Vagina (tissue), 2 donors: ENCODE measurements around the gene CERS1. TPM values are rescaled to one million over a fixed set of nuclear protein-coding genes. Genes with fewer than 3 reads are reported as not detected.
"Not testable (repeated sequence)": the region's sequence is repeated elsewhere in the genome, so short reads cannot be mapped to it uniquely, and the experiment has no call there.

ENCODE experiments used
- DNase-seq, 2 donors: peaks; one replicate each; pipeline ENCODE4 v3.0.0-alpha.2; 2017; ENCODE audit errors: extremely low spot score in 2 of 2
- H3K27ac ChIP-seq: fragments of 200-600 bp; sonication (generic); one replicate; pipeline ENCODE4 v1.5.1; 2019
- H3K27me3 ChIP-seq: fragments of 200-600 bp; sonication (generic); one replicate; pipeline ENCODE4 v1.5.1; 2019
- H3K36me3 ChIP-seq, 2 donors: fragments of 200-600 bp; sonication (generic); one replicate each; pipeline ENCODE4 v1.5.1; 2017 to 2019
- H3K4me1 ChIP-seq: fragments of 200-600 bp; sonication (generic); one replicate; pipeline ENCODE4 v1.5.1; 2019
- H3K4me3 ChIP-seq, 2 donors: fragments of 200-600 bp; sonication (generic); 1 replicate in 1 of 2; 2 replicates in 1 of 2; pipeline ENCODE4 v1.5.1; 2016 to 2019
- H3K9me3 ChIP-seq: fragments of 200-600 bp; sonication (generic); one replicate; pipeline ENCODE4 v1.5.1; 2019
- POLR2A ChIP-seq, 2 donors: fragments of 450-650 bp; IDR thresholded peaks; one replicate each; pipeline ENCODE4 v1.6.1; 2017; ENCODE audit warnings: antibody characterized with exemption in 2 of 2, mild to moderate bottlenecking in 2 of 2, moderate library complexity in 2 of 2
- POLR2AphosphoS5 ChIP-seq, 2 donors: sonication (generic); formaldehyde crosslinking; IDR thresholded peaks; one replicate each; pipeline ENCODE4 v1.9.0; 2017; ENCODE audit warnings: antibody characterized with exemption in 2 of 2, mild to moderate bottlenecking in 2 of 2, low read depth in 1 of 2; ENCODE audit not compliant: insufficient read depth in 1 of 2
- intact Hi-C: fragments of 100-400 bp; cut with DNase I; formaldehyde crosslinking; loops from one replicate; pipeline ENCODE4 v1.15.1; 2023
- total RNA-seq: library from RNA; depleted of rRNA; stranded (reverse); fragments of >200 nt; gene quantifications from one replicate; pipeline ENCODE4 v1.2.3, GENCODE V29; 2016
- TF ChIP-seq, protein P1 (sequence below), 3 experiments: fragments of 450-650 bp in 2 of 3; fragments of 200-600 bp in 1 of 3; sonication (generic) in 1 of 3; IDR thresholded peaks; one replicate each; pipeline ENCODE4 v1.5.1; 2017 to 2019; ENCODE audit warnings: antibody characterized with exemption in 3 of 3, mild to moderate bottlenecking in 2 of 3, moderate library complexity in 2 of 3

Gene CERS1
- total RNA-seq, 1 donor from 2014 or later = 0.49 TPM

DNA sequence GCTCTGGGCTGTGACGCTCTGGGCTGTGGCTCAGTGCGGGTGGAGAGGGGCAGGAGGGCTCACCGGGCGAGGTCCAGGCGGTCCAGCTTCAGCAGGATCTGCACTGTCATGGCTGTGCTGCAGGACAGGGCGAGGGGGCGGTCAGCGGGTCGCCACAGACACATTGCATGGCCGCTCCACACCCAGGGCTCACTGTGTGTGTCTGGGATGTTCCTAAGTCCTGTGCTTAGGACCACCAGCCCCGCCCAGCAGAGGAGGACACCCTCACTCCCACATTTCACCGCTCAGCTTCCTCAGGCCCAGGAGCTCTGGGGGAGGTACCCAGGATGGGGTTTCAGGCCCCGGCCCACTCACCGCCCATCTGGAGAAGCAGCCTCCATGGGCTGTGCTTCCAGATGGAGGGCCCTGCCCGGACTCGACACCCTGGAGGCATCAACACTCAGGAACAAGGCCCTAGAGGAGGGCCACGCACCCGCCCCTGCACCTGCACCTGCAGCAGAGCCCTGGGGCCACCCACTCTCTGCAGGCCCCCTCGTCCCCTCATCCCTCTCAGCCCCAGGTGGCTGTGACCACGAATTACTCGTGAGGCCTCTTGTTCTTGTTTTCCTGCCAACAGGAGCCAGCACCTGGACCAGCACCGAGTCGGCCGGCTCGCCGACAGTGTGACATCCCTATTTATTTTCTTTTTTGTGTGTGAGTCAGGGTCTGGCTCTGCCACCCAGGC is 9.7 kb upstream of the CERS1 start:
- intact Hi-C loops = no loop called here
- Histone ChIP-seq H3K27me3 (no peaks in the 10 kb centered on the region), H3K9me3 (no peaks in the 10 kb centered on the region), H3K27ac (no peak overlapping the region), H3K4me3 (no peak overlapping the region), H3K36me3 (peaks cover 0 to 33% of the 10 kb centered on the region in 2 donors), H3K4me1 (no peaks in the 10 kb centered on the region)
- no peak for DNase-seq
- TF ChIP-seq POLR2AphosphoS5 (IDR thresholded peaks at IDR 0.05; ENCODE audit: insufficient read depth in 1 of 2, low read depth in 1 of 2) (no peak), POLR2A (IDR thresholded peaks at IDR 0.05) (no peak)
- TF ChIP-seq, protein P1, sequence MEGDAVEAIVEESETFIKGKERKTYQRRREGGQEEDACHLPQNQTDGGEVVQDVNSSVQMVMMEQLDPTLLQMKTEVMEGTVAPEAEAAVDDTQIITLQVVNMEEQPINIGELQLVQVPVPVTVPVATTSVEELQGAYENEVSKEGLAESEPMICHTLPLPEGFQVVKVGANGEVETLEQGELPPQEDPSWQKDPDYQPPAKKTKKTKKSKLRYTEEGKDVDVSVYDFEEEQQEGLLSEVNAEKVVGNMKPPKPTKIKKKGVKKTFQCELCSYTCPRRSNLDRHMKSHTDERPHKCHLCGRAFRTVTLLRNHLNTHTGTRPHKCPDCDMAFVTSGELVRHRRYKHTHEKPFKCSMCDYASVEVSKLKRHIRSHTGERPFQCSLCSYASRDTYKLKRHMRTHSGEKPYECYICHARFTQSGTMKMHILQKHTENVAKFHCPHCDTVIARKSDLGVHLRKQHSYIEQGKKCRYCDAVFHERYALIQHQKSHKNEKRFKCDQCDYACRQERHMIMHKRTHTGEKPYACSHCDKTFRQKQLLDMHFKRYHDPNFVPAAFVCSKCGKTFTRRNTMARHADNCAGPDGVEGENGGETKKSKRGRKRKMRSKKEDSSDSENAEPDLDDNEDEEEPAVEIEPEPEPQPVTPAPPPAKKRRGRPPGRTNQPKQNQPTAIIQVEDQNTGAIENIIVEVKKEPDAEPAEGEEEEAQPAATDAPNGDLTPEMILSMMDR (IDR thresholded peaks at IDR 0.05) = no peak

DNA sequence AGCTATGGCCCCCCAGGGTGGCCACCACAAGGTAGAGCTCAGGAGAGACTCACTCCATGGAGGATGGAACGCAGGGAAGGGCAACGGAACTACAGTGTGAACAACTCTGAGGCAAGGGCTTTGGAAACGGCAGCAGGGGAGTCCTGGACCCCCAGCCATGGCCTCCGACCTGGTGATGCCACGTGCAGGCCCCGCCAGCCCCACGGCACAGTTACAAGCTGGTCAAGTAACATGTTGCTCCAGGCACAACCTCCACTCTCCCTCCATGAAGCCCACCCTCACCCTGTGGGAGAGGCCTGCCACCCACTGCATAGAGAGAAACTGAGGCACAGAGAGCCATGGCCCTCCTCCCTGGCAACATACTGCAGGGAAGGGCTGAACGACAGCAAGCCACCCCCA is 9.1 kb upstream of the CERS1 start:
- no peaks in the 10 kb centered on the region for H3K9me3 ChIP-seq
- no peak overlapping the region for H3K4me3 ChIP-seq
- intact Hi-C loops = no loop called here
- H3K36me3 ChIP-seq = peaks cover 0 to 37% of the 10 kb centered on the region in 2 donors
- TF ChIP-seq POLR2A (IDR thresholded peaks at IDR 0.05) = no peak
- TF ChIP-seq, protein P1 (IDR thresholded peaks at IDR 0.05) = no peak
- TF ChIP-seq POLR2AphosphoS5 (IDR thresholded peaks at IDR 0.05; ENCODE audit: insufficient read depth in 1 of 2, low read depth in 1 of 2) = no peak
- DNase-seq = no peak
- no peaks in the 10 kb centered on the region for H3K4me1 ChIP-seq
- H3K27me3 ChIP-seq = no peaks in the 10 kb centered on the region
- no peak overlapping the region for H3K27ac ChIP-seq

DNA sequence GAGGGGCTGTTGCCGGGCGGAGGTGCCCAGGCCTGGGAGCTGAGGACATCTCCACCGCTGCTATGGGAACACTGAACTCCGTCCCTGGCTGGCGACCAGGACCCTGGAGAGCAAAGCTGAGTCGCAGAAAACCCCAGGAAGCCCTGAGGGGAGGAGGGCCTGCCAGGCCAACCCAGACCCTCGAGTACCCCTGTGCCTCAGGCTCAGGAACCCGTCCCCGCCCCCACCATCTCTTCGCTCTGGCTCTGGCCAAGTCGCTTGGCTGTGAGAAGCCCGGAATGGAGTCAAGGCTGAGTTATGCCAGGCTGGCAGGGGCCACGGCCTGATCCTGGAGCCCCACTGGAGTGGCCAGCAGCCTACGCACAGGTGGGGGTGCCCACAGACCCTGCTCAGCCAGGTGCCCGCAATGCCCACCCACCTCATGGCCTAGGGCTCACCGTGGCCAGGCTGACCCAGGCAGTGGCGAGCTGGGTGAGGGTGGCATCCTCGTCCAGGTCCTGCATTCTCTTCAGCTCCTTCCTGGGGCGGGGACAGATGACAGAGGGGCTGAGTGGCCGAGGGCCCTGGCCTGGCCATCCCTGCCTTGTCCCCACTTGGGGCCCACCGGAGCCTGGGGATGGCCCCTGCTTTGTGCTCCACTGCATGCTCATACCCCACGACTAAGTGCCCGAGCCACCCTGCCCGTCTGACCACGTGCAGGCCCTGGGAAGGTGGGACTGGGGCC is 8.5 kb upstream of the CERS1 start:
- no peak overlapping the region for H3K27ac ChIP-seq
- intact Hi-C loops = no loop called here
- no peaks in the 10 kb centered on the region for H3K4me1 ChIP-seq
- no peak overlapping the region for H3K4me3 ChIP-seq
- no peaks in the 10 kb centered on the region for H3K9me3 ChIP-seq
- TF ChIP-seq POLR2AphosphoS5 (IDR thresholded peaks at IDR 0.05; ENCODE audit: insufficient read depth in 1 of 2, low read depth in 1 of 2) (no peak), POLR2A (IDR thresholded peaks at IDR 0.05) (no peak)
- TF ChIP-seq, protein P1 (IDR thresholded peaks at IDR 0.05) = no peak
- H3K36me3 ChIP-seq = peaks cover 0 to 42% of the 10 kb centered on the region in 2 donors
- DNase-seq = no peak
- no peaks in the 10 kb centered on the region for H3K27me3 ChIP-seq

DNA sequence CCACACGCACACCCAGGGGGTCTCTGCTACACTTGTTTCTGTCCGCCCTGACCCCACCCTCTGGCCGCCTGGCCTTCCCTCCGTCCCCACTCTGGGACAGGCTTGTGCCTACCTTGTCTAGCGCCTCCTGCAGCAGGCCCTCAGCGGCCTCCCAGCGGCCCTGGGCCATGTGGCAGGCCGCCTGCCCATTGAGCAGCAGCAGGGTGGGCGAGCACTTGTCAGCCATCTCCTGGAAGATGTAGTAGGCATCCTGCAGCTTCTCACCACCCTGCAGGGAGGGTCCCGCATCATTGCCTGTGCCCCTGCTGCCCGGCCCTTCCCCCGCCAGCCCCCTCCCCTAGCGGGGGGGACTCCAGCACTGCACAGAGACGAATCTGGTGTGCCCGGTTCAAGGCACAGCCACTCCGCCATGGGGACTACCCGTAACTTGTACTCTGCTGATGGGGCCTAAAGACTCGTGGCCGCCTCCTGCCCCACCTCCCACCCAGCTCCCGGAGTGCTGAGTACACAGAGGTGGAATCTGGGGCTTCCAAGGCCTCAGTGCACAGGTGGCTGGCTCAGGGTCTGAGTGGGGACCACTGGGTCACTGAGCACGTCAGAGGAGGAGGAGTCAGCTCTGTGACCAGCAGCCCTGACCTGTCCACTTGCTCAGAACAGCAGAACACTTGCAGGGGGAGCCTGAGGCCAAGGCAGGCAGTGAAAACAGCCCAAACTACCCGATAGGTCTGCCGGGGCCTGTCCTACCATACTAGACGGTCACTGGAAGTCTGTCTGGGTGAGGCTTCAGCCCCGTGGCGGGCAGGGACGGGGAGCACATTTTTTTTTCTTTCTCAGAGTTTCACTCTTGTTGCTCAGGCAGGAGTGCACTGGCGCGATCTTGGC is 7.4 kb upstream of the CERS1 start:
- Histone ChIP-seq H3K4me1 (no peaks in the 10 kb centered on the region), H3K36me3 (peaks cover 0 to 46% of the 10 kb centered on the region in 2 donors), H3K9me3 (no peaks in the 10 kb centered on the region), H3K4me3 (no peak overlapping the region), H3K27ac (no peak overlapping the region), H3K27me3 (no peaks in the 10 kb centered on the region)
- no peak for DNase-seq
- TF ChIP-seq POLR2A (IDR thresholded peaks at IDR 0.05) = no peak
- no peak for TF ChIP-seq POLR2AphosphoS5 (IDR thresholded peaks at IDR 0.05; ENCODE audit: insufficient read depth in 1 of 2, low read depth in 1 of 2)
- TF ChIP-seq, protein P1 (IDR thresholded peaks at IDR 0.05) = no peak
- intact Hi-C loops = no loop called here

DNA sequence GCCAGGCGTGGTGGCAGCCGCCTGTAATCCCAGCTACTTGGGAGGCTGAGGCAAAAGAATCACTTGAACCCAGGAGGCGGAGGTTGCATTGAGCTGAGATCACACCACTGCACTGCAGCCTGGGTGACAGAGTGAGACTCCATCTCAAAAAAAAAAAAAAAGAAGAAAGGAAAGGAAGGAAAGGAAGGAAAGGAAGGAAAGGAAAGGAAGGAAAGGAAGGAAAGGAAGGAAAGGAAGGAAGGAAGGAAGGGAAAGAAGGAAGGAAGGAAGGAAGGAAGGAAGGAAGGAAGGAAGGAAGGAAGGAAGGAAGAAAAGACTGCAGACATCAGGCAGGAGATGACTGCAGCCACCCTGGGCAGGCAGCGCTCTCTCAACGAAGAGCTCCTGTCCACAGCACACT is 6.6 kb upstream of the CERS1 start:
- intact Hi-C loops, H3K27me3 ChIP-seq, H3K4me3 ChIP-seq, DNase-seq, H3K9me3 ChIP-seq, H3K27ac ChIP-seq, H3K4me1 ChIP-seq: not testable (repeated sequence)
- peaks cover 0 to 46% of the 10 kb centered on the region in 2 donors for H3K36me3 ChIP-seq
